Memory B cell (primary cell): ENCODE measurements around the gene PSMD12.
"Not testable (repeated sequence)": the region's sequence is repeated elsewhere in the genome, so short reads cannot be mapped to it uniquely, and the experiment has no call there.

Experiments used
- ATAC-seq: fragments of 150-1000 bp; cut with Tn5 transposase; 2 replicates; pipeline ENCODE4 v1.10.0; 2021; ENCODE audit warnings: low read depth, mild to moderate bottlenecking, moderate library complexity
- DNase-seq, 2 donors: peaks; one replicate each; pipeline ENCODE4 v3.0.0; 2022; ENCODE audit warnings: low spot score in 2 of 2
- H3K27ac Mint-ChIP-seq: one replicate; pipeline ENCODE4 v1.8.0; 2022; ENCODE audit warnings: mild to moderate bottlenecking, moderate library complexity, mixed read lengths
- H3K27me3 Mint-ChIP-seq: one replicate; pipeline ENCODE4 v1.8.0; 2022; ENCODE audit warnings: mixed read lengths
- H3K36me3 Mint-ChIP-seq: one replicate; pipeline ENCODE4 v1.8.0; 2022; ENCODE audit warnings: mild to moderate bottlenecking, mixed read lengths
- H3K4me1 Mint-ChIP-seq: one replicate; pipeline ENCODE4 v1.8.0; 2022; ENCODE audit warnings: mixed read lengths
- H3K4me3 Mint-ChIP-seq: one replicate; pipeline ENCODE4 v1.8.0; 2022; ENCODE audit warnings: mild to moderate bottlenecking, moderate library complexity, mixed read lengths
- H3K9me3 Mint-ChIP-seq: one replicate; pipeline ENCODE4 v1.8.0; 2022; ENCODE audit warnings: mixed read lengths

The PSMD12 gene

DNA sequence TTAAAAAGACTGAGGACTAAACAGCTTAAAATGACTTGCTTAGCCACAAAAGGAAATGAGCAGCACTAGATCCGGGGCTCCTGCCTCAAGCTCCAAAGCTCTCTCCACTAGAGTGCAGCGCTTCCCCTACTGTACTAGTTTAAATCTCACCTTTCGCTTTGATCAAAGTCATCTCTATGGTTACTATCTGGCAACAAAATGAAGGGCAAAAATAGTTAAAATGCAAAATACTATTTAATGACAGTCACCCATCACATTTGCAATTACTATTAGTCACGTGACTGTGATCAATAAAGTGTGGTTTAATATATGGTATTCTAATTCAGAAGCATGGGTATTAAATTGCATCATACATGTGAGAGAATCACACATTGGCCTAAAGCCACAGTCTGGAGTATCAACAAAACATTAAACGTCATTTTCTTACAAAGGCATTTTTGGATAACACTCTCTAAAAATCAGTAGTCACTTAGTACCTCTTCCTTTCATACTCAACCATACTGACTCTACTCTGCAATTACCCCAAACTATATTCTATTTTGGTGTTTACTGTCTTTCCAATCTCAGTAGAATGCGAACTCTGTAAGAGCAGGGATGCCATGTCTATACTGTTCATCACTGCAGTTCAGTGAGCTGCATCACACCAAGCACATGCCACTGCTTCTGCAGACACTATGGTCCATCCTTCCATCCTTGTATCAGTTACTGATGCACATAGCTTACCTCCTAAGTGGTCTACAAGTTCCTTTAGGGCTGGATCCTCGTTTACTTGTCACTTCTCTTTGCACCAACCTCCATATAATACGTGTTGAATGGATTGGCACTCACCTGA is 6.2 kb downstream of the PSMD12 start:
- peak; percentile 60 for ATAC-seq
- no peaks in the 10 kb centered on the region for H3K9me3 Mint-ChIP-seq
- no peaks in the 10 kb centered on the region for H3K27me3 Mint-ChIP-seq
- no peak overlapping the region for H3K4me3 Mint-ChIP-seq
- H3K27ac Mint-ChIP-seq = peak overlapping the region; percentile 52
- DNase-seq = no peak
- peaks cover 31% of the 10 kb centered on the region for H3K4me1 Mint-ChIP-seq
- H3K36me3 Mint-ChIP-seq = peaks cover 17% of the 10 kb centered on the region

DNA sequence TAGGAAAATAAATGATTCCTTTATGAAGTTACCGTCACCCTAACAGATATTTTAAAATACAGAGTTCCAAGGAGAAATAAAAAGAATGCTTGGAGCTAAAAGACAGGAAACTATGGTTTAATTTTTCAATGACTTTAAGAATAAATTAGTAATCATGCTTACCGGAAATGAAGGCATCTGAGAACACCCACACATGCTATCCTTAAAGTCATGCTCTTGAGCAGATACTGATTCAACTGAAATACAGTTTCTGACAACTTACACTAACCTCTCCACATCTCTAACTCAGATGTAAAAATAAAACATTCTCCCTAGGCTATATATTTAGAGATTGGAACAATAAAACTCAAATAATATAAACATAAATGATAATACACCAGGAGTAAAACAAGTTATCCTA is 7.8 kb downstream of the PSMD12 start:
- no peak for ATAC-seq
- Mint-ChIP-seq H3K4me1 (peaks cover 23% of the 10 kb centered on the region), H3K9me3 (no peaks in the 10 kb centered on the region), H3K27me3 (no peaks in the 10 kb centered on the region), H3K4me3 (no peak overlapping the region), H3K36me3 (peaks cover 27% of the 10 kb centered on the region), H3K27ac (no peak overlapping the region)
- DNase-seq = no peak

DNA sequence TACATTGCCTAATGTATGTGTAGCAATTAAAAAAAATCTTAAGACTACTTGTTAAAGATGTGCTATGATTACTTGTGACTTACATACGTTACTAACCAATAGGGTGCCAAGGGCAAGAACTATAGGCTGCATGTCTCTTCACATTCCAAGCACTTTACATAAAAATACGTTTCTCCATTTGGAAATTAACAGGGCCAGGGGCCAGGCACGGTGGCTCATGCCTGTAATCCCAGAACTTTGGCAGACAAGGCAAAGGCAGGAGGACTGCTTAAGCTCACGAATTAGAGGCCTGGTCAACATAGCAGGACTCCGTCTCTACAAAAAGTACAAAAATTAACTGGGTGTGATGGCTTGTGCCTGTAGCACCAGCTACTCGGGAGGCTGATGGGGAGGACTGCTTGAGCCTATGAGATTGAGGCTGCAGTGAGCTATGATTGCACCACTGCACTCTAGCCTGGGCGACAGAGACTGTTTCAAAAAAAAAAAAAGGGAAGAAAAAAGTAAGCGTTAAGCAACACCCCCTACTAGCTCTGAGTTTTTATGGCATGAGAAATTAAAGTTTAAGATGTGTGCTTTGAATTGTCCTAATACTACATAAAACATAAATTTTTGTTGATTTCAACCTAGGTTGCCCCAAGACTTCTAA is 12.3 kb downstream of the PSMD12 start:
- Mint-ChIP-seq H3K27me3 (no peaks in the 10 kb centered on the region), H3K27ac (no peak overlapping the region)

DNA sequence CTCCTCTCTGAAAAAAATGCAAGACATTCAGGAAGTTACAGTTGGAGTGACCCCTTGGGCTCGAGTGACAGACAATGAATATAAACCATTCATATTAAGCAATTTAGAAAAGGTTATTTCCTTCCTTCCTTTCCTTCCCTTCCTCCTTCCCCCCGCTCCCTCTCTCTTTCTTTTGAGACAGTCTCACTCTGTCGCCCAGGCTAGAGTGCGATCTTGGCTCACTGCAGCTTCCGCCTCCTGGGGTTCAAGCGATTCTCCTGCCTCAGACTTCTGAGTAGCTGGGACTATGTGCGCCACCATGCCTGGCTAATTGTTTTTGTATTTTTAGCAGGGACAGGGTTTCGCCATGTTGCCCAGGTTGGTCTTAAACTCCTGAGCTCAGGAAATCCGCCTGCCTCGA is 13.2 kb downstream of the PSMD12 start:
- no peak overlapping the region for H3K4me3 Mint-ChIP-seq
- H3K27me3 Mint-ChIP-seq = no peaks in the 10 kb centered on the region
- H3K36me3 Mint-ChIP-seq = peaks cover 25% of the 10 kb centered on the region
- ATAC-seq = no peak
- no peak overlapping the region for H3K27ac Mint-ChIP-seq
- no peak for DNase-seq
- no peaks in the 10 kb centered on the region for H3K9me3 Mint-ChIP-seq
- peaks cover 2% of the 10 kb centered on the region for H3K4me1 Mint-ChIP-seq

More for the DNA sequence above, 12.3 kb downstream of the PSMD12 start:
- no peak overlapping the region for H3K4me3 Mint-ChIP-seq
- ATAC-seq (no peak), DNase-seq (no peak)
- H3K4me1 Mint-ChIP-seq = peaks cover 7% of the 10 kb centered on the region
- H3K36me3 Mint-ChIP-seq = peaks cover 23% of the 10 kb centered on the region
- no peaks in the 10 kb centered on the region for H3K9me3 Mint-ChIP-seq

DNA sequence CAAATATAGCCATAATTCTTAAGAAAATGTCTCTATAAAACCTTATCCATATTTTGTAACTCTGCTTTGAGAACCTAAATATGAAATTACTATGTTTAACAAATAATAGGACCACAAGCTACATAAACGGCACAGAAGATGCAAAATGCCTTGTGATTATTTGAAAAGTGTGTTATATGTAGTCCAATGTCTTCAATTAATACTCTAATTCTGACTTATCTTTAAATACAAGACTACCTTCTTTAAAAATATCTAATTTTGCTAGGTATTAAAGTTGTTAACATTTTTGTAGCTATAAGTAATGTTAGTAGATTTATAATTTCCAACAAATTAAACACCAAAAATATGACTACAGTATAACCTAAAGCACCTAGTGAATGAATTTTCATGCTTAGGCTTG is 17.0 kb downstream of the PSMD12 start:
- no peak overlapping the region for H3K27ac Mint-ChIP-seq
- no peak overlapping the region for H3K4me3 Mint-ChIP-seq
- no peak for ATAC-seq

DNA sequence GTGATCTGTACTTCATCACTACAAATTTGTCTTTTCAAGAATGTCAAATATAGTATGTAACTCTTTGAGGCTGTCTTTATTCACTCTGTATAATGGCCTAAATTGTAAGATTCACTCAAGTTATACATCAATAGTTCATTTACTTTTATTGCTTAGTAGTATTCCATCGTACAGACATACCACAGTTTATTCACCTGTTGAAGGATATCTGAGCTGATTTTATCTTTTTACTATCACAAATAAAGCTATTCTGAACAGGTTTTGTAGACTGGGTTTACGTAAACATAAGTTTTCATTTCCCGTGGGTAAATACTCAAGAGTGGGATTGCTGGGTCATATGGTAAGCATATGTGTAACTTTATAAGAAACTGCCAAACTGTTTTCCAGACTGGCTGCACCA is 18.6 kb downstream of the PSMD12 start:
- H3K27ac Mint-ChIP-seq = no peak overlapping the region
- peaks cover 23% of the 10 kb centered on the region for H3K36me3 Mint-ChIP-seq
- H3K9me3 Mint-ChIP-seq = no peaks in the 10 kb centered on the region
- no peak for ATAC-seq
- H3K27me3 Mint-ChIP-seq = no peaks in the 10 kb centered on the region
- no peak overlapping the region for H3K4me3 Mint-ChIP-seq
- H3K4me1 Mint-ChIP-seq = no peaks in the 10 kb centered on the region
- no peak for DNase-seq

More for the DNA sequence above, 17.0 kb downstream of the PSMD12 start:
- no peaks in the 10 kb centered on the region for H3K27me3 Mint-ChIP-seq
- no peaks in the 10 kb centered on the region for H3K9me3 Mint-ChIP-seq
- no peak for DNase-seq
- peaks cover 28% of the 10 kb centered on the region for H3K36me3 Mint-ChIP-seq
- no peaks in the 10 kb centered on the region for H3K4me1 Mint-ChIP-seq

DNA sequence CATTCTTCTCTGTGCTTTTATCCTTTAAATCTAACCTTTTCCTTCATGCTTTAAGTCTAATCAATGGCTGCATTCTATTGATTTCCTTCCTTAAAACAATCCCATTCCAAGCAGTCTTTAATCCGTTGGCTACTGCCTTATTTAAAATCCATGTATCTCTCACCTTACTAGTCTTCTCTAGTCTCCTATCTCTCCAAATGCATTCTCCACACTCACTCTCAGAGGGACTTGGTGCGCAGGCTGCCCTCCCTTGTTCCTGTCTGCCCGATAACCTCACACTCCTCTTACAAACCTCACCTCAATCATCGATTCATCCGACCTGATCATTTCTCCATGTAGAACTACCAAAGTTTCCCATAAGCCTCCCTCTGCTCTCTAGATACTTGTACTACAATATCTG is 23.1 kb downstream of the PSMD12 start:
- Mint-ChIP-seq H3K4me1 (no peaks in the 10 kb centered on the region), H3K4me3 (no peak overlapping the region), H3K36me3 (peaks cover 34% of the 10 kb centered on the region), H3K27me3 (no peaks in the 10 kb centered on the region), H3K27ac (no peak overlapping the region), H3K9me3 (no peaks in the 10 kb centered on the region)
- DNase-seq (no peak), ATAC-seq (no peak)

DNA sequence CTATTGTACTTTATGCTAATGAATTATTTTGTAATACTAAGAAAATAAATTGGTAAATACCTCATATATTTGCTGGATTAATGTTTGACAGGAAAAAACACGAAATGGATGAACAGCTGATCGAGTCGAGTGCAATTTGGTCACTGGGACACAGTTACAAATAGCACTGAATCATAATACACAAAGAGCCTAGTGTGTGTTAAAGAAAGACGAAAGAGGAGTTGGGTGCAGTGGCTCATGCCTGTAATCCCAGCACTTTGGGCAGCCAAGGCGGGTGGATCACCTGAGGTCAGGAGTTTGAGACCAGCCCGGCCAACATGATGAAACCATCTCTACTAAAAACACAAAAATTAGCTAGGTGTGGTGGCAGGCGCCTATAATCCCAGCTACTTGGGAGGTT is 28.0 kb downstream of the PSMD12 start:
- H3K4me3 Mint-ChIP-seq, ATAC-seq, H3K27me3 Mint-ChIP-seq, H3K4me1 Mint-ChIP-seq, H3K9me3 Mint-ChIP-seq, DNase-seq: not testable (repeated sequence)
- H3K27ac Mint-ChIP-seq = peak overlapping the region; percentile 14
- H3K36me3 Mint-ChIP-seq = peaks cover 24% of the 10 kb centered on the region

DNA sequence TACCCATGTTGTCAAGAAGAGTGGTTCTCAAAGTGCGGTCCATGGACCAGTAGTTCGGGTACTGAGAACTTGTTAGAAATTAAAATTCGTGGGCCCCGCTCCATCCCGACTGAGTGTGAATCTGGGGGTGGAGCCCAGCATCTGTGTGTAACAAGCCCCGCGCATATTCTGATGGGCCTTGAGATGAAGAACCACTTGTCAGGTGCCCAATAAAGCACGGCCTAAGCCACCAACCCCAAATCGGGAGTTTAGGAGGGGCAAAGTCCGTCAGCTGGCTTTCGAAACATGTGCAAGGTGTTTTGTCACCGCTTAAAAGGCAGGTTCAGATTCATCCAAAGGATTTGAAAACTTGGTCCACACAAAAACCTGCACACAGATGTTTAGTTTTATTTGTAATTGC is 29.5 kb downstream of the PSMD12 start:
- Mint-ChIP-seq H3K36me3 (peaks cover 19% of the 10 kb centered on the region), H3K9me3 (no peaks in the 10 kb centered on the region), H3K27ac (peak overlapping the region; percentile 45), H3K4me1 (no peaks in the 10 kb centered on the region), H3K27me3 (no peaks in the 10 kb centered on the region), H3K4me3 (no peak overlapping the region)
- DNase-seq (no peak), ATAC-seq (no peak)

DNA sequence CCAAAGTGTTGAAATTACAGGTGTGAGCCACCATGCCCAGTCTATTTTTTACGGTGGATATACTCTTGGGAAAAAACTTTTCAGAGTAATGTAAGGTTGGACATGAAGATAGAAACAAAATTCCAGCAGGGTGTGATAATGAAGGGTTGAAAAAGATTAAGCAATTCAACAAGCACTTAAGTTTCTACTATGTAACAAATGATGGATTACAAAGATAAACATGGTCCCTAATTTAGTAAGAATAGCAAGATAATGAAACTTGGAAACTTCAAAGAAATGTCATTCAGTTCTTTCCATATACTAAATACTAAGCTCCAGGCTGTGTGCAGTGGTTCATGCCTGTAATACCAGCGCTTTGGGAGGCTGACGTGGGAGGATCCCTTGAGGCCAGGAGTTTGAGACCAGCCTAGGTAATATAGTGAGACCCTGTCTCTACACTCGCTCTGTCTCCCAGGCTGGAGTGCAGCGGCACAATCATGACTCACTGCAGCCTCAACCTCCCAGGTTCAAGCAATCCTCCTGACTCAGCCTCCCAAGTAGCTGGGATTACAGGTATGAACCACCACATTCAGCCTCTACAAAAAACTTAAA is 31.0 kb downstream of the PSMD12 start:
- ATAC-seq (no peak), DNase-seq (no peak)
- H3K9me3 Mint-ChIP-seq = no peaks in the 10 kb centered on the region
- H3K27me3 Mint-ChIP-seq = no peaks in the 10 kb centered on the region
- no peak overlapping the region for H3K27ac Mint-ChIP-seq
- peaks cover 9% of the 10 kb centered on the region for H3K36me3 Mint-ChIP-seq
- H3K4me3 Mint-ChIP-seq = no peak overlapping the region
- no peaks in the 10 kb centered on the region for H3K4me1 Mint-ChIP-seq

DNA sequence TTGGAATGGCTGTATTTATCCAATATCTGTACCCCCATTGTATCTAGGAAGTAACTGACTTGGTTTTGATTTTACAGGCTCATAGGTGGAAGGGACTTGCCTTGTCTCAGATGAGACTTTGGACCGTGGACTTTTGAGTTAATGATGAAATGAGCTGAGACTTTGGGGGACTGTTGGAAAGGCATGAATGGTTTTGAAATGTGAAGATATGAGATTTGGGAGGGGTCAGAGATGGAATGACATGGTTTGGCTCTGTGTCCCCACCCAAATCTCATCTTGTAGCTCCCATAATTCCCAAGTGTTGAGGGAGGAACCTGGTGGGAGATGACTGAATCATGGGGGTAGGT is 34.2 kb downstream of the PSMD12 start:
- not testable (repeated sequence) for H3K4me3 Mint-ChIP-seq, H3K9me3 Mint-ChIP-seq, DNase-seq, H3K27me3 Mint-ChIP-seq, H3K4me1 Mint-ChIP-seq, H3K36me3 Mint-ChIP-seq, H3K27ac Mint-ChIP-seq, ATAC-seq

DNA sequence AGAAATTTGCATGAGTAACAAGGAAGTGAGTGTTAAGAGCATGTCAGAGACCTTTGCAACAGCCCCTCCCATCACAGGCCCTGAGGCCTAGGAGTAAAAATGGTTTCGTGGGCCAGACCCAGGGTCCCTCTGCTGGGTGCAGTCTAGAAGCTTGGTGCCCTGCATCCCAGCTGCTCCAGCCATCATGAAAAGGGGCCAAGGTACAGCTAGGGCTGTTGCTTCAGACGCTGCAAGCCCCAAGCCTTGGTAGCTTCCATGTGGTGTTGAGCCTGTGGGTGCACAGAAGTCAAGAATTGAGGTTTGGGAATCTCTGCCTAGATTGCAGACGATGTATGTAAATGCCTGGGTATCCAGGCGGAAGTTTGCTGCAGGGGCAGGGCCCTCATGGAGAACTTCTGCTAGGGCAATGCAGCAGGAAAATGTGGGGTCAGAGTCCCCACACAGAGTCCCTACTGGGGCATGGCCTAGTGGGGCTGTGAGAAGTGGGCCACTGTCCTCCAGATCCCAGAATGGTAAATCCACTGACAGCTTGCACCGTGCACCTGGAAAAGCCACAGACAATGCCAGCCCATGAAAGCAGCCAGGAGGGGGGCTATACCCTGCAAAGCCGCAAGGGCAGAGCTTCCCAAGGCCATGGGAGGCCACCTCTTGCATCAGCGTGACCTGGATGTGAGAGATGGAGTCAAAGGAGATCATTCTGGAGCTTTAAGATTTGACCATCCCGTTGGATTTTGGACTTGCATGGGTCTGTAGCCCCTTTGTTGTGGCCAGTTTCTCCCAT is 34.8 kb downstream of the PSMD12 start:
- H3K27ac Mint-ChIP-seq, H3K4me3 Mint-ChIP-seq, DNase-seq, H3K9me3 Mint-ChIP-seq, H3K27me3 Mint-ChIP-seq, H3K4me1 Mint-ChIP-seq, ATAC-seq, H3K36me3 Mint-ChIP-seq: not testable (repeated sequence)

DNA sequence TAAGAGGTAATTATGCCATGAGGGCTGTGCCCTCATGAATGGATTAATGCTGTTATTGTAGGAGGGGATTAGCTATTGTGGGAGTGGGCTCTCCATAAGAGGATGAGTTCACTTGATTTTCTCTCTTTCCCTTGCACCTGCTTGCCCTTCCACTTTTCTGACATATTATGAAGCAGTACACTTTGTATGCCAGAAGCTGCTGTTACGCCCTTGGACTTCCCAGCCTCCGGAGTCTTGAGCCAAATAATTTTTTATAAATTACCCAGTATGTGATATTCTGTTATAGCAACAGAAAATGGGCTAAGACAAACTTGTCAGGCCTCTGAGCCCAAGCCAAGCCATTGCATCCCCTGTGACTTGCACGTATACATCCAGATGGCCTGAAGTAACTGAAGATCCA is 38.4 kb downstream of the PSMD12 start:
- H3K27ac Mint-ChIP-seq = no peak overlapping the region
- no peaks in the 10 kb centered on the region for H3K27me3 Mint-ChIP-seq
- ATAC-seq (no peak), DNase-seq (no peak)
- H3K9me3 Mint-ChIP-seq = peaks cover 3% of the 10 kb centered on the region
- no peaks in the 10 kb centered on the region for H3K36me3 Mint-ChIP-seq
- no peaks in the 10 kb centered on the region for H3K4me1 Mint-ChIP-seq
- H3K4me3 Mint-ChIP-seq = no peak overlapping the region
